ENCODE data around the gene ADGRG1.

GRCh38 chr16:57628783-57629293 lies 408 bp downstream of the ADGRG1 start:
- TF ChIP-seq CTCF (IDR thresholded peaks at IDR 0.05) = no peak
- no peak for TF ChIP-seq POLR2A (IDR thresholded peaks at IDR 0.05)

Measured in uterus (tissue), 2 donors.